ENCODE data around the gene BCOR.

The BCOR gene

DNA sequence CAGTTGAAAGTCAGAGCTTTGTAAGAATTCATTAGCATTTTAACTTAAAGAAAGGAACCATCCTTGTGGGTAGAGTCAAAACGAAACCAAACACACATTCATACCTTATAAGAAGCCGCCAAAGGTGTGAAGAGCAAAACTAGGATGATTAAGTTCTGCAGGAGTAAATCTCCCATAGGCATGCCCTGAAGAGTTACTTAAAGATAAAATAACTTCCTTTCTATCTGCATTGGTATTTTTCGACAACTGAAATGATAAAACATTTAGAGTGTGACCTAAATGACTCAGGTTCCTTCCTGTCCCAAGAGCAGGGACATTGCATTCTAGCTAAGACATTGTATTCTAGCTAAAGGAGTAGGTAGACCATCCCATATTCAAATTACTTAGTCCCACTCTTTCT lies 75.3 kb downstream of the BCOR start:
- Histone ChIP-seq H3K9me3 (ENCODE audit: control insufficient read depth, low read depth, low read length) (no peaks in the 10 kb centered on the region), H3K4me1 (ENCODE audit: control insufficient read depth, low read depth, low read length) (no peaks in the 10 kb centered on the region), H3K27me3 (ENCODE audit: control insufficient read depth, insufficient read depth, low read length) (no peaks in the 10 kb centered on the region), H3K9ac (ENCODE audit: low read length) (no peak overlapping the region), H3K4me3 (ENCODE audit: low read length) (no peak overlapping the region), H3K36me3 (ENCODE audit: control insufficient read depth, low read depth, low read length) (no peaks in the 10 kb centered on the region), H3K27ac (ENCODE audit: low read length) (no peak overlapping the region)

DNA sequence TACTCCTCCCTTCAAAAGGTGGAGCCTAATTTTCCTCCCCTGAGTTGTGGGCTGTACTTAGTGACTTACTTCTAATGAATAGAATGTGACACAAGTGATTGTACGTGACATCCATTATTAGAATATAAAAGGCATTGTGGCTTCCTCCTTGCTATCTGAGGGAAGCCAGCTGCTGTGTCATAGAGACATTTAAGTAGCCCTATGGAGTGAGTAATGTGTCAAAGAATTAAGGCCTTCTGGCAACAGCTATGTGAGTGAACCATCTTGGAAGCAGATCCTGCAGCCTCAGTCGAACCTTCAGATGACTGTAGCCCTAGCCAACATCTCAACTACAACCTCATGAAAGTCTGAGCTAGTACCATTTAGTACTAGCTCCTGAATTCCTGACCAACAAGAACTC lies 76.1 kb downstream of the BCOR start:
- H3K27ac ChIP-seq (ENCODE audit: low read length) = no peak overlapping the region
- H3K9ac ChIP-seq (ENCODE audit: low read length) = no peak overlapping the region
- H3K4me3 ChIP-seq (ENCODE audit: low read length) = no peak overlapping the region
- H3K4me1 ChIP-seq (ENCODE audit: control insufficient read depth, low read depth, low read length) = no peaks in the 10 kb centered on the region
- no peaks in the 10 kb centered on the region for H3K36me3 ChIP-seq (ENCODE audit: control insufficient read depth, low read depth, low read length)
- H3K9me3 ChIP-seq (ENCODE audit: control insufficient read depth, low read depth, low read length) = no peaks in the 10 kb centered on the region
- peaks cover 5% of the 10 kb centered on the region for H3K27me3 ChIP-seq (ENCODE audit: control insufficient read depth, insufficient read depth, low read length)

DNA sequence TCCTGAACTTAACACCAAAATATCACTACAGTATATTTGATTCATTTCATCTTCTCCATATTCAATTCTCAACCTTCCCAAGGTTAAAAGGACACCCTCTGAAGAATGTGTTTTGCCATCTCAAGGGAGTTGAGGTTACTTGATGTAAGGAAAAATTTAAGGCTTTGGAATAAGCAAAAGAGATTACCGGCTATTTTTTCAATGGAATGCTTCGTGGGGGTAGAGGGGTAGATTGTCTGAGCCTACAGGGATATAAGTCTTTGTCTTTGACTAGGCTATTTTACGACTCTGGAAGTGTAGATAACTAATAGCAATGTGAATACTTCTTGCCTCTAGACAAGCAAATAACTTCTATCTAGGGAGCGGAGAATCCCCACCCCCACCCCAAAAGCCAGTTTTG lies 78.2 kb downstream of the BCOR start:
- no peak overlapping the region for H3K4me3 ChIP-seq (ENCODE audit: low read length)
- no peak overlapping the region for H3K9ac ChIP-seq (ENCODE audit: low read length)
- no peaks in the 10 kb centered on the region for H3K9me3 ChIP-seq (ENCODE audit: control insufficient read depth, low read depth, low read length)
- H3K36me3 ChIP-seq (ENCODE audit: control insufficient read depth, low read depth, low read length) = no peaks in the 10 kb centered on the region
- H3K27ac ChIP-seq (ENCODE audit: low read length) = no peak overlapping the region
- peaks cover 9% of the 10 kb centered on the region for H3K4me1 ChIP-seq (ENCODE audit: control insufficient read depth, low read depth, low read length)
- peaks cover 21% of the 10 kb centered on the region for H3K27me3 ChIP-seq (ENCODE audit: control insufficient read depth, insufficient read depth, low read length)

DNA sequence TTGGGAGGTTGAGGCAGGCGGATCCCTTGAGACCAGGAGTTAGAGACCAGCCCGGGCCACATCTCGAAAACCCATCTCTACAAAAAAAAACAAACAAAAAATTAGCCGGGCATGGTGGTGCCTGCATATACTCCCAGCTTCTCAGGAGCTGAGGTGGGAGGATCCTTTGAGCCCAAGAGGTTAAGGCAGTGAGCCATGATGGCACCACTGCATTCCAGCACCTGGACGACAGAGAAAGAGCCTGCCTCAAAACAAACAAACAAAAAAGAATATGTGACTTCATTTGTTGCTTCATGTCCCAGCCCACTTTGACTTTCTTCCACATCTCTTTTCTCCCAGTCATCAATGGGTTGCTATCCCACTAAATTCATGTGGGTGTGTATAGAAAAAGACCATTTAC lies 79.7 kb downstream of the BCOR start:
- Histone ChIP-seq H3K4me1 (ENCODE audit: control insufficient read depth, low read depth, low read length) (peaks cover 14% of the 10 kb centered on the region), H3K36me3 (ENCODE audit: control insufficient read depth, low read depth, low read length) (no peaks in the 10 kb centered on the region), H3K9ac (ENCODE audit: low read length) (no peak overlapping the region), H3K27ac (ENCODE audit: low read length) (no peak overlapping the region), H3K4me3 (ENCODE audit: low read length) (no peak overlapping the region), H3K27me3 (ENCODE audit: control insufficient read depth, insufficient read depth, low read length) (peaks cover 34% of the 10 kb centered on the region), H3K9me3 (ENCODE audit: control insufficient read depth, low read depth, low read length) (no peaks in the 10 kb centered on the region)

DNA sequence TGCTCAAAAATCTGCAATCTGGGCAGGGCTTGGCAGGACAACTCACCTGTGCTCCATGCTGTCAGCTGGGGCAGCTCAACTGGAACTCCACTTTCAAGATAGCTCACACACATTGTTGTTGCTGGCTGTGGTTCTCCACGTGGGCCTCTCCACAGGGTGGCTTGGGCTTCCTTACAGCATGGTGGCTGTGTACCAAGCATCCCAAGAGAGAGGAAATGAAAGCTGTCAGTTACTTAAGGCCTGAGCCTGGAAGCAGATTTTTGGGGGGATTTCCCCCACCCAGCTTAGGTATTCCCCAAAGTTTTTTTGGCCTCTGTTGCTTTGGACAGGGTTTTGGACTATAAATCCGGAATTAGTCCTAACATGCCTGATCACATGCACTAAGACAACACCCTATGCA lies 81.0 kb downstream of the BCOR start:
- H3K9ac ChIP-seq (ENCODE audit: low read length) = no peak overlapping the region
- H3K4me1 ChIP-seq (ENCODE audit: control insufficient read depth, low read depth, low read length) = peaks cover 22% of the 10 kb centered on the region
- no peak overlapping the region for H3K4me3 ChIP-seq (ENCODE audit: low read length)
- no peaks in the 10 kb centered on the region for H3K36me3 ChIP-seq (ENCODE audit: control insufficient read depth, low read depth, low read length)
- H3K9me3 ChIP-seq (ENCODE audit: control insufficient read depth, low read depth, low read length) = no peaks in the 10 kb centered on the region
- H3K27ac ChIP-seq (ENCODE audit: low read length) = no peak overlapping the region
- peaks cover 47% of the 10 kb centered on the region for H3K27me3 ChIP-seq (ENCODE audit: control insufficient read depth, insufficient read depth, low read length)

DNA sequence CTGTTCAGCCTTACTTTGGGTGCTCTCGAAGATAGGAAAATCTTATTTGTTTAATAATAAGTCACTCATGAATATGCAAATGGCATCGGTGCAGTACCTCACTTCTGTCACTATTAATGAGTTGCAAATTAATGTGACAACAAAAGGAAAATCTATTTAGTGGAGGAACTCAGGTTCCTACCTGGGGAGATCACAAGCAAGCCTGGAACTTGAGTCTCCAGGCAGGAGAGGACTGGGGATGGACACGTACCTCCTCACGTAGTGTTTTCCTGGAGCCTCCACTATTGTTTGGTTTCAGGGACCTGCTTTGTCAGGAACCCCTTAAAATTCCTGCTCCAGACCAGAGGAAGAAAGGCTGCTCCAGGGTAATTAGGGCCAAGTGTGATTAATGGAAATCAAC lies 82.1 kb downstream of the BCOR start:
- H3K4me1 ChIP-seq (ENCODE audit: control insufficient read depth, low read depth, low read length) = peaks cover 32% of the 10 kb centered on the region

DNA sequence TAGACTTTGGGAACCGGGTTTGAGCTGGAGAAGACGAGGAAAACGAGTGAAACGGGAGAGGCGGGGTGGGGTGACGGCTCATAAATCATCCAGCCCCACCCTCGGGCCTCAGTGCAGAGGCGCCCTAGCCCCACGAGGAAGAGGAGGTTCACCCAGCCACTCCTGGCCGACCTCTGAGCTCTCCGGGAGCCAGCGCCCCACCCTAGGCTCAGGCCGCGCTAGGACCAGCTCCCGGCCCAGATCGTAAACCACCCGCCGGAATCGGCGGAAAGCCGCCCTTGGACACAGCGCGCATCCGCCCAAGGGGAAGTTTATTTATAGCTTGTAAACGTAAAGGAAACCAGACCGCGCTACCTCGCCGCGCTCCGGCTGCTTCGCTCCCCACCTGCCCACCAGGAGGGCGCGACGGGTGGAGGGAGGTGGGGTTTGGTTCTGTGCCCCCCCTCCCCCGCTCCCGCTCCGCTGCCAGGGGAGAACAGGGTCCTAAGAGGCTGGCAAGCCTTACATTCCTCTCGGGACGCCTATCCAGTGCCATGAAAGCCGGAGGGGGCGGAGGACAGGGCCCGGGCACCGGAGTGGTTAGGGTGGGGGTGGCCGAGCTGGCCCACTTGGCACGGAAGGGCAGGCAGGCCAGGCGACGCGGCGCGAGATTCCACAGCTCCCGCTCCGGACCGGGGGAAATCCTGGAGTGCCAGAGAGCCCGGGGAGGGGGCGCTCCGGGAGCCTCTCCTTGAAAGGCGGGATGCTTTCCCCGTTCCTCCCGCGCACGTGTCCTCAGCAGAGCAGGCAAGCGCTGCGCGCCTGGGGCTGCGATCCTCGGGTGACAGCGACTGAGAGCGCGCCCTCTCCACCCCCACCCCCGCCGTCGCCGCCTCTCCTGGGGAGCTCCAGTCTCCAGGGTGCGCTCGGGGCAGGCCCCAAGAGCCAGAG lies 84.2 kb downstream of the BCOR start:
- H3K4me3 ChIP-seq (ENCODE audit: low read length) = peak overlapping the region; percentile 63
- no peak overlapping the region for H3K27ac ChIP-seq (ENCODE audit: low read length)
- peak overlapping the region; percentile 55 for H3K9ac ChIP-seq (ENCODE audit: low read length)
- peaks cover 79% of the 10 kb centered on the region for H3K27me3 ChIP-seq (ENCODE audit: control insufficient read depth, insufficient read depth, low read length)
- H3K36me3 ChIP-seq (ENCODE audit: control insufficient read depth, low read depth, low read length) = no peaks in the 10 kb centered on the region
- H3K9me3 ChIP-seq (ENCODE audit: control insufficient read depth, low read depth, low read length) = no peaks in the 10 kb centered on the region
- H3K4me1 ChIP-seq (ENCODE audit: control insufficient read depth, low read depth, low read length) = peaks cover 46% of the 10 kb centered on the region

More for the DNA sequence above, 82.1 kb downstream of the BCOR start:
- Histone ChIP-seq H3K4me3 (ENCODE audit: low read length) (peak overlapping the region; percentile 63), H3K9ac (ENCODE audit: low read length) (peak overlapping the region; percentile 20), H3K9me3 (ENCODE audit: control insufficient read depth, low read depth, low read length) (no peaks in the 10 kb centered on the region), H3K27ac (ENCODE audit: low read length) (no peak overlapping the region), H3K36me3 (ENCODE audit: control insufficient read depth, low read depth, low read length) (no peaks in the 10 kb centered on the region), H3K27me3 (ENCODE audit: control insufficient read depth, insufficient read depth, low read length) (peaks cover 57% of the 10 kb centered on the region)

DNA sequence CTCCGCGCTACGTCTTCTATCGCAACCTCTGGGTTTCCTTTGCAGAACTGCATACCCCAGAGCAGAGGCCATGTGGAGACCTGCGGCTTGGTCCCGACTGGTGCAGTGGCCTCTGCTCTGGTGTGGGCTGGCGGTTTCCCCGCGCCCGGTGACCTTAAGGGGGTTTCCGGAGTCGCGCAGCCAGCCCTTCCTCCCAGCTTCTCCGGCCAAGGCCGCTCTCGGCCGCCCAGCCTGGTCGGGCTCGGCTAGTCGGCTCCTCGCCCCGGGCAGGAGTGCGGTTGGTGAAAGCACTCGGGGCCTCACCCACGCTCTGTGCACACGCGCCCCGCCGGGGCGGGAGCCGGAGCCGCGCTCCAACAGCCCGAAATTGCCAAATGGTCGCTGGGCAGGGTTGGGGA lies 84.9 kb downstream of the BCOR start:
- H3K9me3 ChIP-seq (ENCODE audit: control insufficient read depth, low read depth, low read length) = no peaks in the 10 kb centered on the region
- H3K9ac ChIP-seq (ENCODE audit: low read length) = no peak overlapping the region
- H3K4me3 ChIP-seq (ENCODE audit: low read length) = peak overlapping the region; percentile 63
- peaks cover 85% of the 10 kb centered on the region for H3K27me3 ChIP-seq (ENCODE audit: control insufficient read depth, insufficient read depth, low read length)
- no peak overlapping the region for H3K27ac ChIP-seq (ENCODE audit: low read length)
- H3K36me3 ChIP-seq (ENCODE audit: control insufficient read depth, low read depth, low read length) = no peaks in the 10 kb centered on the region
- peaks cover 53% of the 10 kb centered on the region for H3K4me1 ChIP-seq (ENCODE audit: control insufficient read depth, low read depth, low read length)

DNA sequence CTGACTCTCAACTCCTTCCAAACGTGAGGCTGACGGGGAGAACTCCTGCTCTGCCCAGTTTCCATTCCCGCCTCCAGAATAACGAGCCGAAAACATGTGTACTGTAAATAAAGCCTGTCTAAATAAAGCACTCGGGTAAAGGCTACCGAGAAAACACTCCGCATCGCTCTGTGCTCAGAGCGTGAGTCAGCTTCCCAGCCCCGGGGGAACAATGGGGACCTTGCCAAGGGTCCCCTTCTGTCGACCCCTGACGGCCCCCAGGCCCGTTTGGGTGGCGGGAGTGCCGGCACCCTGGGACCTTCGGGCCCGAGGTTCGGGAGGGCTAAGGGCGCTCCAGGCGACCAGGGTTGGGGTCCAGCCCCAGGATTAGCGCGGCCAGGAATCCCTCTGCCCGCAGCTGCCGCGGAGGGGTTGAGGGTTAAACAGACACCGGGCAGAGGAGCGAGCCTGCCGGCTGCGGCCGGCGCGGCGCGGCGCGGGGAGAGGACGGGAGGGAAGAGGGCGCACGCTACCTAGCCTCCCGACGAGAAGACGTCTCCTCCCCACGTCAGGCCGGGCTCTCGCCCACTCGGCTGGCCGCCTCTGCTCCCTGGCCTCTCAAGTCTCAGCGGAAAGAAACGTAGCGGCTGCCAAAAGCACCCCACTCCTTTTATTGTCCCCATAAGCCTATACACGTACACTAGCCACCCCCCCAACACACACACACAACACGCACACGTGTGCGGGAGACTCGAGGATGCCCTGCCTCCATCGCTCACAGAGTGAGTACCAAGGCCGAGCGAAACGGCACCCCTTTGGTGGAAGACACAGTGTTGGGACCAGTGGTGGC lies 85.5 kb downstream of the BCOR start:
- H3K36me3 ChIP-seq (ENCODE audit: control insufficient read depth, low read depth, low read length) = no peaks in the 10 kb centered on the region
- H3K9ac ChIP-seq (ENCODE audit: low read length) = no peak overlapping the region
- peaks cover 91% of the 10 kb centered on the region for H3K27me3 ChIP-seq (ENCODE audit: control insufficient read depth, insufficient read depth, low read length)
- peak overlapping the region; percentile 63 for H3K4me3 ChIP-seq (ENCODE audit: low read length)
- peaks cover 58% of the 10 kb centered on the region for H3K4me1 ChIP-seq (ENCODE audit: control insufficient read depth, low read depth, low read length)
- H3K9me3 ChIP-seq (ENCODE audit: control insufficient read depth, low read depth, low read length) = no peaks in the 10 kb centered on the region
- H3K27ac ChIP-seq (ENCODE audit: low read length) = no peak overlapping the region

DNA sequence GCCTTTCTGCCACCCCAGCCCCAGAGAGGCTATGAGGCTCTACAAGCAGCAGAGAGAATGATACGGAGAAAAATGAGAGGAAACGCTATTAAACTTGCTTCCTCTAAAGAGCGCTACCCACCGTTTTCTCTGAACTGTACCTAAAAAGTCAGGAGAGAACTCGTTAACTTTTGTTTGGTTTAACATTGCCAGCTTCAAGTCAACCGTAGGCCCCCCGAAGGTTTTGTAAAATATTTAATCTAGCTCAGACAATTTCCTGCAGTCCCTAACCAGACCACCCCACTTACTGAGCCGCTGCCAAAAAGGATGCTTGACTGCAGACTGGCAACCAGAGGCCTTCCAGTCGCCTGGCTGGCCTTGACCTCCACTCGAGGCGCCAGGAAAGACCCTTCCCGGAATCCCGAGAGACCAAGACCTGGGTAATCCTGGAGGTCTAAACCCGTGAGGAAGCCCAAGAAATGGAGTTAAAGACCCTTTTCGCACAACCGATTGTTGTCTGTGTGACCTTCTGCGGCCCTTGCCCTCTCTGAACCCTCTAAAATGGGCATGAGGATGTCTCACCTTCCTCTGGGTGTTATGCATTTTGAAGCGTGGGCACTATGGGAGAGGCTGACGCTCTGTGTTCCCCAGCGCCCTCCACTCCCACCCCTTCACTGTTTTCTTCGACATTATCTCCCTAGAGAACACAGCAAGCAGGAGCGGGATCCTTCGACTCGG lies 86.3 kb downstream of the BCOR start:
- H3K4me1 ChIP-seq (ENCODE audit: control insufficient read depth, low read depth, low read length) = peaks cover 64% of the 10 kb centered on the region
- H3K4me3 ChIP-seq (ENCODE audit: low read length) = peak overlapping the region; percentile 63
- H3K27me3 ChIP-seq (ENCODE audit: control insufficient read depth, insufficient read depth, low read length) = peaks cover 93% of the 10 kb centered on the region
- H3K36me3 ChIP-seq (ENCODE audit: control insufficient read depth, low read depth, low read length) = no peaks in the 10 kb centered on the region
- no peaks in the 10 kb centered on the region for H3K9me3 ChIP-seq (ENCODE audit: control insufficient read depth, low read depth, low read length)
- no peak overlapping the region for H3K9ac ChIP-seq (ENCODE audit: low read length)
- H3K27ac ChIP-seq (ENCODE audit: low read length) = no peak overlapping the region
